GM18498 (cell line): ENCODE data around the gene PPP6R3.
"Not testable (repeated sequence)": the region's sequence is repeated elsewhere in the genome, so short reads cannot be mapped to it uniquely, and the experiment has no call there.

Source experiments
- ATAC-seq: cut with Tn5 transposase; IDR thresholded peaks from one replicate; pipeline ENCODE4 v1.9.1; 2021; ENCODE audit warnings: mild to moderate bottlenecking, moderate library complexity; ENCODE audit not compliant: unreplicated experiment

Gene PPP6R3

GRCh38 chr11:68454767-68455166, 5.8 kb upstream of the PPP6R3 start:
- ATAC-seq, result no peak

GRCh38 chr11:68455485-68455884, 5.1 kb upstream of the PPP6R3 start:
- ATAC-seq, result no peak

- ATAC-seq, result no peak
These were observed 3.2 kb upstream of the PPP6R3 start for GRCh38 chr11:68457216-68457897.

- no peak for ATAC-seq
These were observed 2.7 kb upstream of the PPP6R3 start for GRCh38 chr11:68457898-68458249.

- not testable (repeated sequence) for ATAC-seq
These were observed 2.2 kb upstream of the PPP6R3 start for GRCh38 chr11:68458340-68458739.

- ATAC-seq, result peak; percentile 83
These were observed 439 bp upstream of the PPP6R3 start for GRCh38 chr11:68459886-68460740.

- no peak for ATAC-seq
These were observed 994 bp downstream of the PPP6R3 start for GRCh38 chr11:68461575-68461917.

- ATAC-seq, result no peak
These were observed 3.2 kb downstream of the PPP6R3 start for GRCh38 chr11:68463714-68464113.

- no peak for ATAC-seq
These were observed 6.8 kb downstream of the PPP6R3 start for GRCh38 chr11:68467201-68467834.

- ATAC-seq, result no peak
These were observed 7.8 kb downstream of the PPP6R3 start for GRCh38 chr11:68468217-68468828.

GRCh38 chr11:68469122-68469521, 8.6 kb downstream of the PPP6R3 start:
- ATAC-seq, result no peak

GRCh38 chr11:68469642-68470041, 9.1 kb downstream of the PPP6R3 start:
- no peak for ATAC-seq

GRCh38 chr11:68470304-68470811, 9.8 kb downstream of the PPP6R3 start:
- ATAC-seq, result no peak

GRCh38 chr11:68471360-68472340, 11.1 kb downstream of the PPP6R3 start:
- ATAC-seq, result no peak

- no peak for ATAC-seq
These were observed 12.2 kb downstream of the PPP6R3 start for GRCh38 chr11:68472778-68473177.

- ATAC-seq, result no peak
These were observed 13.1 kb downstream of the PPP6R3 start for GRCh38 chr11:68473693-68474092.

- ATAC-seq, result not testable (repeated sequence)
These were observed 15.1 kb downstream of the PPP6R3 start for GRCh38 chr11:68475626-68476025.

GRCh38 chr11:68479390-68479789, 18.8 kb downstream of the PPP6R3 start:
- no peak for ATAC-seq

GRCh38 chr11:68480193-68480592, 19.6 kb downstream of the PPP6R3 start:
- ATAC-seq, result no peak

GRCh38 chr11:68480852-68481510, 20.4 kb downstream of the PPP6R3 start:
- no peak for ATAC-seq
